Stimulated activated CD4-positive, alpha-beta T cell treated with anti-CD3 and anti-CD28 coated beads, Interleukin-4, amount 100 ng/mL, for 1 hour (primary cell): ENCODE data around the gene SNX6.
"Not testable (repeated sequence)": the region's sequence is repeated elsewhere in the genome, so short reads cannot be mapped to it uniquely, and the experiment has no call there.

ENCODE experiments used
- DNase-seq: peaks from one replicate; pipeline ENCODE4 v3.0.0-alpha.2; 2020

The SNX6 gene

GRCh38 chr14:34520304-34520970, 109.5 kb downstream of the SNX6 start:
- not testable (repeated sequence) for DNase-seq
